PC-9 (cell line): ENCODE data around the gene ABCA4. TPM values are rescaled to one million over a fixed set of nuclear protein-coding genes. Genes with fewer than 3 reads are reported as not detected.
"Not testable (repeated sequence)": the region's sequence is repeated elsewhere in the genome, so short reads cannot be mapped to it uniquely, and the experiment has no call there.

Source experiments
- BruUV-seq: library from RNA; stranded (reverse); fragments of 400-500 nt; replicated peaks from 2 replicates; lab custom pipeline; 2021; lab: Mats Ljungman, UMichigan
- CTCF ChIA-PET: fragments of 300-600 bp; sonication (Branson Sonifier 250); formaldehyde crosslinking; loops from one replicate; lab custom pipeline; 2022; ENCODE audit warnings: antibody characterized with exemption; lab: Charles Lee
- POLR2A ChIA-PET: fragments of 300-600 bp; sonication (Branson Sonifier 250); formaldehyde crosslinking; loops from one replicate; lab custom pipeline; 2022; ENCODE audit warnings: antibody characterized with exemption; ENCODE audit not compliant: unreplicated experiment; lab: Charles Lee
- DNase-seq, 2 experiments: peaks; one replicate each; pipeline versions ENCODE4 v3.0.0 to v3.0.0-alpha.2; 2015 to 2022; ENCODE audit warnings: mixed read lengths in 1 of 2
- H2AFZ ChIP-seq: fragments of 200-600 bp; sonication (generic); 2 replicates; pipeline ENCODE4 v1.8.1; 2017; ENCODE audit warnings: antibody characterized with exemption
- H3F3A ChIP-seq: fragments of 200-600 bp; sonication (generic); 2 replicates; pipeline ENCODE4 v1.8.1; 2017; ENCODE audit warnings: antibody characterized with exemption, mild to moderate bottlenecking, low read depth; ENCODE audit not compliant: insufficient read depth
- H3K27ac ChIP-seq: fragments of 200-600 bp; sonication (generic); 2 replicates; pipeline ENCODE4 v1.6.1; 2016; ENCODE audit warnings: mixed run types
- H3K27me3 ChIP-seq: fragments of 200-600 bp; sonication (generic); 2 replicates; pipeline ENCODE4 v1.6.1; 2016; ENCODE audit warnings: low read depth, mixed run types; ENCODE audit not compliant: insufficient read depth
- H3K36me3 ChIP-seq: fragments of 200-600 bp; sonication (generic); 2 replicates; pipeline ENCODE4 v1.6.1; 2016; ENCODE audit warnings: low read depth, mixed run types
- H3K4me1 ChIP-seq: fragments of 200-600 bp; sonication (generic); replicated peaks from 2 replicates; pipeline ENCODE4 v1.6.1; 2016; ENCODE audit warnings: mixed run types; ENCODE audit not compliant: insufficient read depth
- H3K4me2 ChIP-seq: fragments of 200-600 bp; sonication (generic); 2 replicates; pipeline ENCODE4 v1.6.1; 2017; ENCODE audit warnings: mixed run types
- H3K4me3 ChIP-seq: fragments of 200-600 bp; sonication (generic); 2 replicates; pipeline ENCODE4 v1.6.1; 2016; ENCODE audit warnings: mixed run types
- H3K79me2 ChIP-seq: fragments of 200-600 bp; sonication (generic); 2 replicates; pipeline ENCODE4 v1.6.1; 2017; ENCODE audit warnings: low read depth, mixed run types
- H3K9me2 ChIP-seq: fragments of 200-600 bp; sonication (generic); 2 replicates; pipeline ENCODE4 v1.8.1; 2017; ENCODE audit warnings: mild to moderate bottlenecking; ENCODE audit not compliant: insufficient read depth
- H3K9me3 ChIP-seq: fragments of 200-600 bp; sonication (generic); 2 replicates; pipeline ENCODE4 v1.8.1; 2016; ENCODE audit warnings: low read depth; ENCODE audit not compliant: insufficient read depth
- H4K20me1 ChIP-seq: fragments of 200-600 bp; sonication (generic); 2 replicates; pipeline ENCODE4 v1.8.1; 2017; ENCODE audit not compliant: insufficient read depth
- EZH2 ChIP-seq: fragments of 200-600 bp; sonication (generic); IDR thresholded peaks from 2 replicates; pipeline ENCODE4 v1.8.0; 2017; ENCODE audit warnings: antibody characterized with exemption, low read depth
- intact Hi-C: fragments of 100-400 bp; cut with micrococcal nuclease; formaldehyde crosslinking; loops from one replicate; pipeline ENCODE4 v1.10.0; 2022; ENCODE audit not compliant: unreplicated experiment
- total RNA-seq: library from RNA; stranded (reverse); gene quantifications from 2 replicates; pipeline ENCODE4 v1.2.3, GENCODE V29; 2021
- TF ChIP-seq, protein P1 (sequence below): fragments of 200-600 bp; sonication (generic); conservative IDR thresholded peaks from 2 replicates; pipeline ENCODE4 v1.6.1; 2017; ENCODE audit warnings: mixed run types, antibody characterized with exemption, mild to moderate bottlenecking, moderate library complexity

ABCA4 gene
- total RNA-seq, 1 experiment from 2014 or later: 20.8 TPM

DNA sequence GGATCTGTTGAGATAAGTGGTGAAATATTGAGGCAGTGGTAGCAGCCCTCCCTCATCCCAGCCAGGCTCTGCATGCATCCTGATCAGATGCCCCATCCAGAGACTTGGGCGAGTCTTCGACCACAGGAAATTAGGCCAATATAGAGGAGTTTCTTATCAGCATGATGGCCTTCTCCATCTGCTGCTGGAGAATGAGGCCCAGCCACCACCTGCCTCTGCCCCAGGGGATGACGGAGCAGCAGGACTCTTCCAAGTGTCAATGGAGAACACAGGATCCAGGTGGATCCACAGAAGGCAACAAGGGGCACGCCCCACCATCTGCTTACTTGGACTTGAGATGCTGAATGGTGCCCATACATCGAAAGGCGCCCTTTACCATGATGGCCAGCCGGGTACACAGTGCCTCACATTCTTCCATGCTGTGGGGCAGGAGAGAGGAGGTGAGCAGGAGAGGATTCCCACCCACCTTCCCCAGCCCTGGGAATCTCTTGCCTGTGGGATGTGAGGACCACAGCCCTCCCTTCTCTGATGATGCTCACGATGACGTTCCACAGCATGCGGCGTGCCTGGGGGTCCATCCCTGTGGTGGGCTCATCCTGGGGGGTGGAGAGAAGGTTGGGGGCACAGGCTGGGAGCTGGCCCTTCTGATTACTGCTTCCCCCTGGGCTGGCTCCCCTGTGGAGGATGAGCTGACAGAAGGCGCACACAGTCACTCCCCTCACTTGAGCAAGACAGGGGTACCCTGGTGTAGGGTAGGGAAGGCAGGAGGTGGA, 120.3 kb downstream of the ABCA4 start:
- Histone ChIP-seq H3K79me2 (no peaks in the 10 kb centered on the region), H3K9me2 (no peaks in the 10 kb centered on the region), H3K27me3 (no peaks in the 10 kb centered on the region), H3K9me3 (no peaks in the 10 kb centered on the region), H3K36me3 (no peaks in the 10 kb centered on the region), H3K27ac (no peak overlapping the region), H3F3A (peaks cover 9% of the 10 kb centered on the region; the same call in 1 of the 2 replicates), H3K4me3 (no peak overlapping the region), H3K4me2 (no peak overlapping the region), H3K4me1 (peaks cover 24% of the 10 kb centered on the region), H4K20me1 (no peaks in the 10 kb centered on the region), H2AFZ (no peak overlapping the region)
- DNase-seq: no peak
- no TSS peak for BruUV-seq
- CTCF ChIA-PET: no interaction called here
- intact Hi-C loops: no loop called here
- POLR2A ChIA-PET: no interaction called here
- no peak for TF ChIP-seq EZH2
- TF ChIP-seq, protein P1, sequence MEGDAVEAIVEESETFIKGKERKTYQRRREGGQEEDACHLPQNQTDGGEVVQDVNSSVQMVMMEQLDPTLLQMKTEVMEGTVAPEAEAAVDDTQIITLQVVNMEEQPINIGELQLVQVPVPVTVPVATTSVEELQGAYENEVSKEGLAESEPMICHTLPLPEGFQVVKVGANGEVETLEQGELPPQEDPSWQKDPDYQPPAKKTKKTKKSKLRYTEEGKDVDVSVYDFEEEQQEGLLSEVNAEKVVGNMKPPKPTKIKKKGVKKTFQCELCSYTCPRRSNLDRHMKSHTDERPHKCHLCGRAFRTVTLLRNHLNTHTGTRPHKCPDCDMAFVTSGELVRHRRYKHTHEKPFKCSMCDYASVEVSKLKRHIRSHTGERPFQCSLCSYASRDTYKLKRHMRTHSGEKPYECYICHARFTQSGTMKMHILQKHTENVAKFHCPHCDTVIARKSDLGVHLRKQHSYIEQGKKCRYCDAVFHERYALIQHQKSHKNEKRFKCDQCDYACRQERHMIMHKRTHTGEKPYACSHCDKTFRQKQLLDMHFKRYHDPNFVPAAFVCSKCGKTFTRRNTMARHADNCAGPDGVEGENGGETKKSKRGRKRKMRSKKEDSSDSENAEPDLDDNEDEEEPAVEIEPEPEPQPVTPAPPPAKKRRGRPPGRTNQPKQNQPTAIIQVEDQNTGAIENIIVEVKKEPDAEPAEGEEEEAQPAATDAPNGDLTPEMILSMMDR: no peak

DNA sequence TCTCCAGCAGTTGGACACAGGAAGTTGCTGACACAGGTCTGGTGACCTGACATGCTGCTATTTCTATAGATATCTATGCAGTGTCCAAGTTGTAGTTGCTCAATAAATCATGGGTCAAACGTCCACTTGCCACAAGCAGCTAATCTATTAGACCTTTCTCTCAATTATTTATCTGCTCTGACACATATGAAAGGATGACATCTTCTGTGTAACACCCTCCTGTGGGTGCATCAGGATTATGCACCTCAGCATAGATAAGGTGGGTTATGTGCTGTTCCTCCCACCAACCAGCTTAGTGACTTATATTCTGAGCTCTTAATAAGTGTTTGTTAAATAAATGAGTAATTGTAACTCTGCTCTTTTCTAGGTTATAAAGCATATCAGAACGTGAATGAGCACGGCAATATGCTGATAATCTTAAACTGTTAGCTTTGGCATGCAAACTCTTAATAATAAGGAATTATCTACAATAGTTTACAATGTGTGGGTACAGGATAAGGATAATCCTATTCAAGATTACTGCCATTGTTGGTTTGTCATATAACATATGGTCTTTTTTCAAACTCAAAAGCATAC, 121.0 kb downstream of the ABCA4 start:
- ChIA-PET POLR2A (interaction anchor here (0.6 to 0.7 kb wide), 2 partner anchors 22 to 121 kb away, joined by 7 to 8 read pairs; no protein-coding TSS in a partner anchor), CTCF (interaction anchor here (0.6 kb wide), 1 partner anchor 10 kb away, joined by 4 read pairs; no protein-coding TSS in a partner anchor)
- Histone ChIP-seq H4K20me1 (no peaks in the 10 kb centered on the region), H3K9me3 (no peaks in the 10 kb centered on the region), H3K79me2 (no peaks in the 10 kb centered on the region), H3K4me1 (peaks cover 21% of the 10 kb centered on the region), H3K4me2 (no peak overlapping the region), H3F3A (peaks cover 11% of the 10 kb centered on the region; the same call in 1 of the 2 replicates), H3K36me3 (no peaks in the 10 kb centered on the region), H3K9me2 (no peaks in the 10 kb centered on the region), H3K4me3 (no peak overlapping the region), H2AFZ (no peak overlapping the region), H3K27me3 (no peaks in the 10 kb centered on the region), H3K27ac (no peak overlapping the region)
- DNase-seq: no peak
- BruUV-seq: no TSS peak
- TF ChIP-seq, protein P1: no peak
- TF ChIP-seq EZH2: no peak
- intact Hi-C loops: no loop called here

DNA sequence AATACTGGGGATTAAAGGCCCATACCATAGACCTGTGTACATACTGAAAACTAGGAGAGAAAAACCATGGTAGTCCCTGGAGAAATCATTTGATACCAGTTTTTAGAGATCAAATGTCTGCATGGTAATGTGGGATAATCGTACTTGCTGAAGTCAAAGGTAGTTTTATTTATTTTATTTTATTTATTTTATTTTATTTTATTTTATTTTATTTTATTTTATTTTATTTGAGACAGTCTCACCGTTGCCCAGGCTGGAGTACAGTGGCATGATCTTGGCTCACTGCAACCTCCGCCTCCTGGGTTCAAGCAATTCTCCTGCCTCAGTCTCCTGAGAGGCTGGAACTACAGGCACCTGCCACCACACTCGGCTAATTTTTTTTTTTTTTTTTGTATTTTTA, 122.4 kb downstream of the ABCA4 start:
- H2AFZ ChIP-seq, H3K27ac ChIP-seq, H3K4me3 ChIP-seq, DNase-seq, H3K9me2 ChIP-seq, H3K9me3 ChIP-seq, BruUV-seq, H3K36me3 ChIP-seq, POLR2A ChIA-PET, H4K20me1 ChIP-seq, H3K79me2 ChIP-seq, H3K27me3 ChIP-seq, intact Hi-C loops, CTCF ChIA-PET, H3K4me2 ChIP-seq: not testable (repeated sequence)
- peaks cover 20% of the 10 kb centered on the region for H3K4me1 ChIP-seq
- peaks cover 11% of the 10 kb centered on the region; the same call in 1 of the 2 replicates for H3F3A ChIP-seq
